ENCODE data around the gene FLOT1.

FLOT1 gene

GRCh38 chr6:30686908-30687658, 55.4 kb downstream of the FLOT1 start (continued):
- TF ChIP-seq ZBTB20 (tag by site-specific recombination; IDR thresholded peaks at IDR 0.05) (0 out of 2 replicates have a peak, but pooled peaks have one; percentile 49), ZNF266 (tag by site-specific recombination; IDR thresholded peaks at IDR 0.05; ENCODE audit: low read depth) (peak; percentile 30; the same call in 1 of the 2 replicates), ZNF580 (tag by site-specific recombination; IDR thresholded peaks at IDR 0.05) (no peak), FEZF1 (tag by site-specific recombination; IDR thresholded peaks at IDR 0.05) (no peak), ZIC2 (tag by site-specific recombination; IDR thresholded peaks at IDR 0.05) (peak; percentile 97), ZNF677 (tag by site-specific recombination; IDR thresholded peaks at IDR 0.05) (no peak), ZNF169 (tag by site-specific recombination; IDR thresholded peaks at IDR 0.05) (no peak), ZNF48 (tag by site-specific recombination; IDR thresholded peaks at IDR 0.05) (no peak), ZBTB49 (tag by site-specific recombination; IDR thresholded peaks at IDR 0.05; ENCODE audit: low read depth) (no peak), ZNF521 (tag by site-specific recombination; IDR thresholded peaks at IDR 0.05) (no peak), ZNF561 (tag by site-specific recombination; IDR thresholded peaks at IDR 0.05; ENCODE audit: borderline replicate concordance) (no peak; the same call in 1 of the 2 replicates), ZNF23 (tag by site-specific recombination; IDR thresholded peaks at IDR 0.05; ENCODE audit: borderline replicate concordance) (no peak), ATF2 (tag by site-specific recombination; IDR thresholded peaks at IDR 0.05; ENCODE audit: low read depth) (no peak), ZFP3 (tag by site-specific recombination; IDR thresholded peaks at IDR 0.05; ENCODE audit: low read depth) (no peak; the same call in 1 of the 2 replicates), ZNF768 (tag by site-specific recombination; IDR thresholded peaks at IDR 0.05) (no peak), ZNF184 (tag by site-specific recombination; IDR thresholded peaks at IDR 0.05) (no peak), PRDM4 (tag by site-specific recombination; IDR thresholded peaks at IDR 0.05) (peak; percentile 7; the same call in 1 of the 2 replicates), ZBTB11 (tag by site-specific recombination; conservative IDR thresholded peaks at IDR 0.05; ENCODE audit: low read depth) (peak; percentile 67), SALL2 (tag by site-specific recombination; IDR thresholded peaks at IDR 0.05; ENCODE audit: borderline replicate concordance) (no peak), ZNF112 (tag by site-specific recombination; IDR thresholded peaks at IDR 0.05) (no peak), ZBTB17 (tag by site-specific recombination; IDR thresholded peaks at IDR 0.05) (no peak), ZBTB6 (tag by site-specific recombination; IDR thresholded peaks at IDR 0.05) (peak; percentile 63; the same call in 1 of the 2 replicates), MEIS1 (CRISPR knock-in tag; IDR thresholded peaks at IDR 0.05; ENCODE audit: borderline replicate concordance) (no peak), ZNF837 (tag by site-specific recombination; IDR thresholded peaks at IDR 0.05) (no peak), ZNF2 (tag by site-specific recombination; IDR thresholded peaks at IDR 0.05) (0 out of 2 replicates have a peak, but pooled peaks have one; percentile 28), ZNF449 (tag by site-specific recombination; IDR thresholded peaks at IDR 0.05) (no peak), ZXDB (tag by site-specific recombination; IDR thresholded peaks at IDR 0.05) (peak; percentile 74; the same call in 1 of the 2 replicates)
